OCI-LY1 (cell line): ENCODE results near the gene RAB12.

Experiments
- H2AFZ ChIP-seq: fragments of 200-600 bp; sonication (generic), shearing (Covaris generic); 2 replicates; pipeline ENCODE4 v1.6.0; 2014; ENCODE audit warnings: antibody characterized with exemption, mild to moderate bottlenecking, low read length
- H3F3A ChIP-seq: fragments of 200-600 bp; sonication (generic), shearing (Covaris generic); 2 replicates; pipeline ENCODE4 v1.6.0; 2014; ENCODE audit warnings: mild to moderate bottlenecking, antibody characterized with exemption, low read length, moderate library complexity; ENCODE audit not compliant: insufficient read depth
- H3K27ac ChIP-seq: fragments of 200-600 bp; sonication (generic); 2 replicates; pipeline ENCODE4 v1.5.1; 2014; ENCODE audit warnings: low read length, mixed run types, mild to moderate bottlenecking, low read depth; ENCODE audit not compliant: poor library complexity, severe bottlenecking
- H3K27me3 ChIP-seq: fragments of 200-600 bp; sonication (generic); 2 replicates; pipeline ENCODE4 v1.6.0; 2014; ENCODE audit warnings: antibody characterized with exemption, mild to moderate bottlenecking, low read length, moderate library complexity; ENCODE audit not compliant: insufficient read depth
- H3K36me3 ChIP-seq: fragments of 200-600 bp; sonication (generic); 2 replicates; pipeline ENCODE4 v1.6.1; 2014; ENCODE audit warnings: mild to moderate bottlenecking, antibody characterized with exemption, low read length, moderate library complexity, mixed read lengths; ENCODE audit not compliant: insufficient read depth
- H3K4me1 ChIP-seq: fragments of 200-600 bp; sonication (generic); 2 replicates; pipeline ENCODE4 v1.5.1; 2014; ENCODE audit warnings: mild to moderate bottlenecking, low read length, moderate library complexity; ENCODE audit not compliant: insufficient read depth, severe bottlenecking
- H3K4me2 ChIP-seq: fragments of 200-600 bp; sonication (generic), shearing (Covaris generic); 2 replicates; pipeline ENCODE4 v1.6.1; 2014; ENCODE audit warnings: low read length
- H3K4me3 ChIP-seq: fragments of 200-600 bp; sonication (generic); 2 replicates; pipeline ENCODE4 v1.5.1; 2014; ENCODE audit warnings: low read length, low read depth, mild to moderate bottlenecking, mixed read lengths; ENCODE audit not compliant: poor library complexity, severe bottlenecking
- H3K79me2 ChIP-seq: fragments of 200-600 bp; shearing (Covaris generic); 2 replicates; pipeline ENCODE4 v1.6.1; 2016; ENCODE audit warnings: mixed run types, low read length, mixed read lengths; ENCODE audit not compliant: insufficient read depth
- H3K9ac ChIP-seq: fragments of 200-600 bp; sonication (generic), shearing (Covaris generic); 2 replicates; pipeline ENCODE4 v1.6.1; 2014; ENCODE audit warnings: mild to moderate bottlenecking, low read length, mixed read lengths
- H3K9me2 ChIP-seq: fragments of 200-600 bp; sonication (generic), shearing (Covaris generic); 2 replicates; pipeline ENCODE4 v1.6.1; 2014; ENCODE audit warnings: low read depth, mild to moderate bottlenecking, low read length, mixed read lengths
- H3K9me3 ChIP-seq: fragments of 200-600 bp; shearing (Covaris generic); 2 replicates; pipeline ENCODE4 v1.6.1; 2014; ENCODE audit warnings: low read length, mixed read lengths
- H4K20me1 ChIP-seq: fragments of 200-600 bp; sonication (generic), shearing (Covaris generic); 2 replicates; pipeline ENCODE4 v1.6.0; 2016; ENCODE audit warnings: mild to moderate bottlenecking, low read length; ENCODE audit not compliant: insufficient read depth
- CTCF ChIP-seq: fragments of 200-600 bp; sonication (generic), shearing (Covaris generic); IDR thresholded peaks from 2 replicates; pipeline ENCODE4 v1.5.1; 2017; ENCODE audit warnings: mild to moderate bottlenecking, antibody characterized with exemption, low read length, moderate library complexity, mixed read lengths
- EZH2 ChIP-seq: fragments of 200-600 bp; sonication (generic), shearing (Covaris generic); IDR thresholded peaks from 2 replicates; pipeline ENCODE4 v1.8.0; 2017; ENCODE audit warnings: borderline replicate concordance, mixed run types, mild to moderate bottlenecking, antibody characterized with exemption, low read length, moderate library complexity, mixed read lengths

The RAB12 gene

GRCh38 chr18:8684577-8684976 lies 75.3 kb downstream of the RAB12 start:
- Histone ChIP-seq H4K20me1 (no peaks in the 10 kb centered on the region), H3K9ac (no peak overlapping the region), H3K9me3 (no peaks in the 10 kb centered on the region), H3K9me2 (no peaks in the 10 kb centered on the region), H3K4me2 (no peak overlapping the region), H3K79me2 (no peaks in the 10 kb centered on the region), H3K27ac (no peak overlapping the region), H3K36me3 (no peaks in the 10 kb centered on the region), H2AFZ (no peak overlapping the region), H3K27me3 (no peaks in the 10 kb centered on the region), H3K4me3 (no peak overlapping the region), H3F3A (no peaks in the 10 kb centered on the region), H3K4me1 (no peaks in the 10 kb centered on the region)
- TF ChIP-seq EZH2 (no peak), CTCF (no peak)

DNA sequence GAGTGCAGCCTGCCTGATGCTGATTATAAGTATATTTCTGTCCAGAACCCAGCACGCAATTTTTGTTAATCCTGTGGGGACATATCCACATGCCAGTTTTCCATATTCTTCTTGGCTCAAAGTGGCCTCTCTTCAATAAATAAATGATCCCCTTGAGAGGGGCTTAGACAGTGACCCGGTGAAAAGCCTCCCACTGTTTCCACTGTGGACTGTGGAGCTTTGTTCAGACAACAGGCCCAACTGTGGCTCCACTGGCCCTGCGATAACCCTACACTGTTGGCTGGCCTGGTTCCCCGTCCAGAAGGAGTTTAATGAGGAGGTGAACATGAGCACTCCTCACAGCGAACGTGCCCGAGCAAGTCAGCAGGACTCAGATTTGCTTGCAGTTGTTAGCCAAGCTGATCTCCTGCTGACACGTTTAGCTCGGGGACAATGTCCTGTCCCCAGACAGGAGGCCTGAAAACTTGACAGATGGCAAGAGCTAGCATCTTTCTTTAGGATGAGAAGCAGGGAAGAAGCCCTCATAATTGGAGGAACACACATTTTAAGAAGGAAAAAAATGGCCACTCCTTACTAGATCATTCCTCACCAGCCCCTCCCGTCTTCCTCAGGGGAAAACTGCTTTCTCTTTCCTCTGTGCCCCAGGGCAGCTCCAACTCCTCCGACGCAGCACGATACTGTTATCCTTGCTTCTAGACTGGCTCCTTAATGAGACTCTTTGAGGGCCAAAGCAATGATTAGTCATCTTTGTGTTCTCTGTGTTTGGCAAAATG lies 76.1 kb downstream of the RAB12 start:
- Histone ChIP-seq H3K27ac (no peak overlapping the region), H3K9me3 (no peaks in the 10 kb centered on the region), H3K4me3 (no peak overlapping the region), H2AFZ (no peak overlapping the region), H3K4me2 (no peak overlapping the region), H3K9ac (no peak overlapping the region), H4K20me1 (no peaks in the 10 kb centered on the region), H3K79me2 (no peaks in the 10 kb centered on the region), H3K27me3 (no peaks in the 10 kb centered on the region), H3K4me1 (no peaks in the 10 kb centered on the region), H3K36me3 (no peaks in the 10 kb centered on the region), H3K9me2 (no peaks in the 10 kb centered on the region), H3F3A (no peaks in the 10 kb centered on the region)
- TF ChIP-seq EZH2, result no peak
- no peak for TF ChIP-seq CTCF

DNA sequence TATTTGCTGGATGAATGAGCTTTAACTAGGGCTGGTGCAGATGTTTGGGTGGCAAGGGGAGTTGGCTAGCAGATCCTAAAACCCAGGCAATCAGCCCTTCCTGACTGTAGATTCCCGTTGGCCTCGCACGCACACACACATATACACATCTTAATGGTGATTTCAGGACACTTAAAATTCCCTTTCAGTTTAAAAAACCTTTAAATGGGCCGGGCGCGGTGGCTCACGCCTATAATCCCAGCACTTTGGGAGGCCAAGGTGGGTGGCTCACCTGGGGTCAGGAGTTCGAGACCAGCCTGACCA lies 76.6 kb downstream of the RAB12 start:
- no peaks in the 10 kb centered on the region for H3F3A ChIP-seq
- no peak overlapping the region for H3K9ac ChIP-seq
- no peaks in the 10 kb centered on the region for H3K79me2 ChIP-seq
- H3K9me3 ChIP-seq, result no peaks in the 10 kb centered on the region
- no peak overlapping the region for H3K4me3 ChIP-seq
- H3K27me3 ChIP-seq, result no peaks in the 10 kb centered on the region
- H3K27ac ChIP-seq, result no peak overlapping the region
- no peaks in the 10 kb centered on the region for H3K9me2 ChIP-seq
- H4K20me1 ChIP-seq, result no peaks in the 10 kb centered on the region
- H3K4me2 ChIP-seq, result no peak overlapping the region
- no peak for TF ChIP-seq CTCF
- TF ChIP-seq EZH2, result no peak
- no peaks in the 10 kb centered on the region for H3K36me3 ChIP-seq
- no peaks in the 10 kb centered on the region for H3K4me1 ChIP-seq
- H2AFZ ChIP-seq, result no peak overlapping the region
